GM23338 (cell line): ENCODE measurements around the gene KRT75.

Source experiments
- EZH2 ChIP-seq: fragments of 200-600 bp; sonication (generic); IDR thresholded peaks from one replicate; pipeline ENCODE4 v1.8.0; 2017; ENCODE audit warnings: antibody characterized with exemption, mild to moderate bottlenecking, low read depth; ENCODE audit not compliant: unreplicated experiment
- POLR2AphosphoS5 ChIP-seq: IDR thresholded peaks from 2 replicates; pipeline ENCODE4 v1.6.1; 2016; ENCODE audit warnings: antibody characterized with exemption, low read depth

GRCh38 chr12:52405922-52406385, 28.2 kb downstream of the KRT75 start, which contains the start of gene KRT82:
- no peak for TF ChIP-seq POLR2AphosphoS5
- TF ChIP-seq EZH2 = no peak
